B cell (primary cell): ENCODE data around the gene GPER1. TPM values are rescaled to one million over a fixed set of nuclear protein-coding genes. Genes with fewer than 3 reads are reported as not detected.
A peak's percentile ranks its signal among the peaks of the same experiment; 100 is the strongest.

Experiments used
- ATAC-seq: fragments of 200-7000 bp; cut with Tn5 transposase; one replicate; pipeline ENCODE4 v1.10.0; 2021; ENCODE audit warnings: low read depth, mild to moderate bottlenecking, moderate number of reproducible peaks, moderate library complexity
- CTCF ChIA-PET: fragments of 350-600 bp; sonication (Branson Sonifier 250); formaldehyde crosslinking; loops from one replicate; lab custom pipeline; 2021; ENCODE audit warnings: antibody characterized with exemption, inconsistent platforms; lab: Charles Lee
- POLR2A ChIA-PET: fragments of 350-600 bp; sonication (Branson Sonifier 250); formaldehyde crosslinking; loops from one replicate; lab custom pipeline; 2021; ENCODE audit warnings: antibody characterized with exemption; lab: Charles Lee
- DNase-seq: peaks from one replicate; pipeline ENCODE4 v3.0.0; 2013
- H2AFZ ChIP-seq: 2 replicates; pipeline ENCODE4 v1.6.1; 2012; ENCODE audit warnings: mild to moderate bottlenecking, low read depth, low read length; ENCODE audit not compliant: insufficient read depth, poor library complexity, severe bottlenecking
- H3K27ac ChIP-seq, 2 donors: 1 replicate in 1 of 2; 2 replicates in 1 of 2; pipeline ENCODE4 v1.5.1; 2012 to 2013; ENCODE audit warnings: low read length in 2 of 2, mild to moderate bottlenecking in 2 of 2, moderate library complexity in 1 of 2
- H3K27me3 ChIP-seq, 4 experiments: fragments of 200-600 bp in 1 of 4; sonication (generic) in 1 of 4; replicated peaks in 1 of 4; 1 replicate in 2 of 4; 2 replicates in 2 of 4; pipeline versions ENCODE4 v1.6.1 to v1.7.0; 2013 to 2016; ENCODE audit warnings: low read length in 3 of 4, mild to moderate bottlenecking in 2 of 4, mixed read lengths in 1 of 4, moderate library complexity in 1 of 4; ENCODE audit not compliant: insufficient read depth in 4 of 4, control insufficient read depth in 3 of 4; ENCODE audit errors: control extremely low read depth in 1 of 4
- H3K36me3 ChIP-seq, 2 experiments: replicated peaks in 1 of 2; 1 replicate in 1 of 2; 2 replicates in 1 of 2; pipeline versions ENCODE4 v1.6.1 to v1.7.1; 2013; ENCODE audit warnings: low read length in 1 of 2; ENCODE audit not compliant: insufficient read depth in 2 of 2, control insufficient read depth in 1 of 2; ENCODE audit errors: control extremely low read depth in 1 of 2, extremely low read depth in 1 of 2
- H3K4me1 ChIP-seq, 2 donors: fragments of 200-600 bp in 1 of 2; sonication (generic) in 1 of 2; 1 replicate in 1 of 2; 2 replicates in 1 of 2; pipeline versions ENCODE4 v1.5.1 to v1.6.1; 2013 to 2017; ENCODE audit warnings: low read length in 2 of 2; ENCODE audit not compliant: control insufficient read depth in 2 of 2, insufficient read depth in 2 of 2
- H3K4me2 ChIP-seq: replicated peaks from 2 replicates; pipeline ENCODE3; 2012; ENCODE audit warnings: mild to moderate bottlenecking, low read depth, low read length; ENCODE audit not compliant: poor library complexity, severe bottlenecking
- H3K4me3 ChIP-seq, 5 experiments: fragments of 200-600 bp in 1 of 5; sonication (generic) in 1 of 5; 1 replicate in 3 of 5; 2 replicates in 2 of 5; pipeline versions ENCODE4 v1.5.1 to v1.7.0; 2011 to 2016; ENCODE audit warnings: low read length in 4 of 5, mild to moderate bottlenecking in 4 of 5, low read depth in 2 of 5, control low read depth in 1 of 5, moderate library complexity in 1 of 5; ENCODE audit not compliant: insufficient read depth in 1 of 5; ENCODE audit errors: control extremely low read depth in 1 of 5, extremely low read depth in 1 of 5
- H3K79me2 ChIP-seq: fragments of 200-600 bp; sonication (generic); one replicate; pipeline ENCODE4 v1.6.0; 2016; ENCODE audit warnings: low read length; ENCODE audit not compliant: control insufficient read depth, insufficient read depth
- H3K9ac ChIP-seq: fragments of 200-600 bp; sonication (generic); 2 replicates; pipeline ENCODE4 v1.6.1; 2017; ENCODE audit warnings: mild to moderate bottlenecking, low read length, moderate library complexity
- H3K9me3 ChIP-seq, 3 donors: one replicate each; pipeline versions ENCODE4 v1.6.1 to v1.7.1; 2013; ENCODE audit warnings: low read length in 2 of 3; ENCODE audit not compliant: control insufficient read depth in 2 of 3, insufficient read depth in 1 of 3; ENCODE audit errors: control extremely low read depth in 1 of 3
- H4K20me1 ChIP-seq: 2 replicates; pipeline ENCODE4 v1.6.0; 2012; ENCODE audit warnings: mild to moderate bottlenecking, low read length; ENCODE audit not compliant: insufficient read depth, control insufficient read depth, poor library complexity, severe bottlenecking
- H3K27ac Mint-ChIP-seq: one replicate; pipeline ENCODE4 v1.8.0; 2021; ENCODE audit warnings: mixed read lengths
- H3K27me3 Mint-ChIP-seq: one replicate; pipeline ENCODE4 v1.8.0; 2021; ENCODE audit warnings: mixed read lengths
- H3K4me1 Mint-ChIP-seq: one replicate; pipeline ENCODE4 v1.8.0; 2021; ENCODE audit warnings: mixed read lengths
- H3K4me3 Mint-ChIP-seq: one replicate; pipeline ENCODE4 v1.8.0; 2021; ENCODE audit warnings: mixed read lengths
- H3K9me3 Mint-ChIP-seq: one replicate; pipeline ENCODE4 v1.8.0; 2022; ENCODE audit warnings: mixed read lengths; ENCODE audit not compliant: insufficient read depth
- EZH2 ChIP-seq: IDR thresholded peaks from 2 replicates; pipeline ENCODE4 v1.6.1; 2012; ENCODE audit warnings: borderline replicate concordance, low read depth, mild to moderate bottlenecking, moderate library complexity, low read length; ENCODE audit not compliant: insufficient read depth, poor library complexity, severe bottlenecking
- WGBS: methylation state at CpG from one replicate; pipeline ENCODE4 v1.1.5; 2013; ENCODE audit warnings: missing lambda C conversion rate; ENCODE audit not compliant: insufficient coverage; 5-methylcytosine and 5-hydroxymethylcytosine counted together
- intact Hi-C: fragments of 100-400 bp; cut with micrococcal nuclease; formaldehyde crosslinking; loops from one replicate; pipeline ENCODE4 v1.10.0; 2022
- polyA plus RNA-seq: library from polyadenylated mRNA; depleted of rRNA; stranded (reverse); fragments of >200 nt; gene quantifications from 2 replicates; pipeline ENCODE4 v1.2.3, GENCODE V29; 2012
- total RNA-seq, 2 donors: library from RNA; stranded (reverse); fragments of 120-200 nt in 1 of 2; gene quantifications; 1 replicate in 1 of 2; 2 replicates in 1 of 2; pipeline versions ENCODE4 v1.2.3 to v1.2.4, GENCODE V29; 2013 to 2022
- TF ChIP-seq, protein P1 (sequence below): fragments of 200-600 bp; IDR thresholded peaks from one replicate; pipeline ENCODE4 v1.8.0; 2022; ENCODE audit warnings: antibody characterized with exemption, mild to moderate bottlenecking

Gene GPER1
- total and polyA plus RNA-seq, 2 donors (not counting 1 experiment from before 2014, with no cell fraction given), result 3.2 to 21.3 TPM

DNA sequence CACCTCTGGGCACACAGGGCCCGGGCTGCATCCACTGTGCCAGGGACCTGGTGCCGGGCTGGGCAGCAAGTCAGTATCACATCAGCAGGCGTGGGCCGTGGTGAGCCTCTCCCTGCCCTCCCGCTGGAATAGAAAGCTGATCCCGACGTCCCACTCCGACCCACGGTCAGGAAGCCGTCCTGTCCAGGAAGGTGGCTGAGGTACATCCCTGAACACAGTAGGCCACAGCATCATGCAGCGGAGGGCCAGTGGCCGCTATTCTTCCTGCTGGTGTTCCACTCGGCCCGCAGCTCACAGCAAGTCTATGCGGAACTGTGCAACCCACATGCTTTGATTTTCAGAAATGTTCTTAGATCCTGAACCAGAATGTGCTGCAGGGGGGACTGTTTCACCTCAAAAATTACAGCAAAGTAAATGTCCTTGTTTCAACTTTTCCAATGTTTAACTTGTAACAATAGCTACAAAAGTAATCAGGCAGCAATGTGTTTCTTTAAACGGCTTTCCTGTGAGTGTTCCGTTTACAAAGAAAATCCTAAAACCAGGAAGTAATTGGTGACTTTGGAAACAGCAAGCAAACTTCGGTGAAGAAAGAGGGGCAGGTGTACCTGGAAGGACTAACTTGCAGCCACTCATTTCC lies 44.2 kb upstream of the GPER1 start:
- peak overlapping the region; percentile 100 for H3K4me2 ChIP-seq
- CTCF ChIA-PET, result interaction anchor here (0.9 to 5.1 kb wide), 12 partner anchors 11 to 133 kb away, joined by 3 to 36 read pairs (median 5); no protein-coding TSS in a partner anchor
- peak overlapping the region; percentile 55 for H2AFZ ChIP-seq
- H3K4me1 ChIP-seq, result peaks cover 13 to 20% of the 10 kb centered on the region in 2 donors
- peak overlapping the region; percentile 74 for H3K27ac Mint-ChIP-seq
- TF ChIP-seq, protein P1, sequence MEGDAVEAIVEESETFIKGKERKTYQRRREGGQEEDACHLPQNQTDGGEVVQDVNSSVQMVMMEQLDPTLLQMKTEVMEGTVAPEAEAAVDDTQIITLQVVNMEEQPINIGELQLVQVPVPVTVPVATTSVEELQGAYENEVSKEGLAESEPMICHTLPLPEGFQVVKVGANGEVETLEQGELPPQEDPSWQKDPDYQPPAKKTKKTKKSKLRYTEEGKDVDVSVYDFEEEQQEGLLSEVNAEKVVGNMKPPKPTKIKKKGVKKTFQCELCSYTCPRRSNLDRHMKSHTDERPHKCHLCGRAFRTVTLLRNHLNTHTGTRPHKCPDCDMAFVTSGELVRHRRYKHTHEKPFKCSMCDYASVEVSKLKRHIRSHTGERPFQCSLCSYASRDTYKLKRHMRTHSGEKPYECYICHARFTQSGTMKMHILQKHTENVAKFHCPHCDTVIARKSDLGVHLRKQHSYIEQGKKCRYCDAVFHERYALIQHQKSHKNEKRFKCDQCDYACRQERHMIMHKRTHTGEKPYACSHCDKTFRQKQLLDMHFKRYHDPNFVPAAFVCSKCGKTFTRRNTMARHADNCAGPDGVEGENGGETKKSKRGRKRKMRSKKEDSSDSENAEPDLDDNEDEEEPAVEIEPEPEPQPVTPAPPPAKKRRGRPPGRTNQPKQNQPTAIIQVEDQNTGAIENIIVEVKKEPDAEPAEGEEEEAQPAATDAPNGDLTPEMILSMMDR, result no peak
- no peak for TF ChIP-seq EZH2
- intact Hi-C loops, result loop anchor here (1.0 kb wide), 5 partner anchors 19 to 50 kb away; no protein-coding TSS in a partner anchor
- H3K27ac ChIP-seq, result no peak overlapping the region
- DNase-seq, result no peak
- POLR2A ChIA-PET, result interaction anchor here (0.7 to 2.4 kb wide), 6 partner anchors 15 to 149 kb away, joined by 3 to 15 read pairs (median 6); no protein-coding TSS in a partner anchor
- 58% methylated on average over 16 of the region's 18 CpGs for WGBS
- H3K27me3 ChIP-seq, result peaks cover 0 to 4% (median 1%) of the 10 kb centered on the region in 4 experiments
- peaks cover 24% of the 10 kb centered on the region for H3K4me1 Mint-ChIP-seq
- ATAC-seq, result no peak
- peak overlapping the region; percentile 74 for H3K9ac ChIP-seq
- H3K4me3 ChIP-seq, result peak overlapping the region; percentile 11 to 75 (median 61)
- no peaks in the 10 kb centered on the region for H3K36me3 ChIP-seq
- H3K27me3 Mint-ChIP-seq, result peaks cover 3% of the 10 kb centered on the region
- H3K9me3 ChIP-seq, result no peaks in the 10 kb centered on the region
- H3K4me3 Mint-ChIP-seq, result peak overlapping the region; percentile 87
- no peaks in the 10 kb centered on the region for H3K9me3 Mint-ChIP-seq
- peaks cover 15% of the 10 kb centered on the region for H4K20me1 ChIP-seq
- peaks cover 20% of the 10 kb centered on the region for H3K79me2 ChIP-seq
